ENCODE measurements around the gene EYS. TPM values are rescaled to one million over a fixed set of nuclear protein-coding genes. Genes with fewer than 3 reads are reported as not detected.

Gene EYS
- total RNA-seq, 4 donors from 2014 or later: 0.15 TPM; not detected in 3

DNA sequence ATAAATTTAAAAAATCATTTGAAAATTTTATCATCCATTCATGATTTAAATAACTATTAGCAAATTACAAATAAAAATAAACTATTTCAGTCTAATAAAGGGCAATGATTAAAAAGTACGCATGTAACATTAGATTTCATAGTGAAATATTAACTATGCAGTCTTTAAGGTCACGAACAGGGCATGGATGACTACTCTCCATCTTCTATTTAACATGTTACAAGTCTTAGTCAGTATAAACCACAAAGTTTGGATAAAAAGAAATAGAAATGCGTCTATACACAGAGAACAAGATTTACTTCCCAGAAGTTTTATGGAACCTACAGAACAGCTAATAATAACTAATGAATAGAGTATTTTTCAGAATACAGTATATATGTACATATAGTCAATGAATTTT, 1016.0 kb downstream of the EYS start:
- Histone ChIP-seq H3K4me3 (no peak overlapping the region), H3K36me3 (no peaks in the 10 kb centered on the region), H3K9me3 (peaks cover 0 to 19% (median 0%) of the 10 kb centered on the region in 3 donors), H3K27ac (no peak overlapping the region), H3K27me3 (no peaks in the 10 kb centered on the region), H3K4me1 (no peaks in the 10 kb centered on the region)
- ATAC-seq: no peak
- no peak for TF ChIP-seq POLR2AphosphoS5 (IDR thresholded peaks at IDR 0.05)
- TF ChIP-seq EP300 (IDR thresholded peaks at IDR 0.05): no peak
- 79 to 83% methylated on average over 3 of the region's 3 CpGs for WGBS, 2 donors (ENCODE audit: low coverage in 1 of 2)

DNA sequence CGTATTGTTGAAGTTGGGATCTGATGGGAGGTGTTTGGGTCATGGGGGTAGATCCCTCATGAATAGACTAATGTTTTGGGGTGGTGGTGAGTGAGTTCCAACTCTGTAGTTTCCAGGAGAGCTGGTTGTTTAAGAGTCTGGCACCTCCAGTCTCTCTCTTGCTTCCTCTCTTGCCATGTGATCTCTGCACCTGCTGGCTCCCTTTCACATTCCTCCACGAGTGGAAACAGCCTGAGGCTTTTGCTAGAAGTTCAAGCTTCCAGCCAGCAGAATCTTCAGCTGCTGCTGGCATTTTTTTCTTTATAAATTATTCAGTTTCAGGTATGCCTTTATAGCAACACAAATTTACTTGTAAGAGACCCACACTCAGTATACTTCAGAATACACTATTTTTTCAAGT, 1021.6 kb downstream of the EYS start:
- ATAC-seq: no peak
- WGBS, 2 donors (ENCODE audit: low coverage in 1 of 2): 56 to 78% methylated on average over 1 to 2 of the region's 2 CpGs
- H3K4me1 ChIP-seq: no peaks in the 10 kb centered on the region
- no peak overlapping the region for H3K27ac ChIP-seq
- no peaks in the 10 kb centered on the region for H3K36me3 ChIP-seq
- TF ChIP-seq POLR2A (IDR thresholded peaks at IDR 0.05): no peak
- no peak for TF ChIP-seq EP300 (IDR thresholded peaks at IDR 0.05)
- TF ChIP-seq POLR2AphosphoS5 (IDR thresholded peaks at IDR 0.05): no peak
- TF ChIP-seq CTCF (IDR thresholded peaks at IDR 0.05): no peak
- H3K9me3 ChIP-seq: peaks cover 0 to 3% (median 0%) of the 10 kb centered on the region in 3 donors
- no peaks in the 10 kb centered on the region for H3K27me3 ChIP-seq
- no peak overlapping the region for H3K4me3 ChIP-seq

DNA sequence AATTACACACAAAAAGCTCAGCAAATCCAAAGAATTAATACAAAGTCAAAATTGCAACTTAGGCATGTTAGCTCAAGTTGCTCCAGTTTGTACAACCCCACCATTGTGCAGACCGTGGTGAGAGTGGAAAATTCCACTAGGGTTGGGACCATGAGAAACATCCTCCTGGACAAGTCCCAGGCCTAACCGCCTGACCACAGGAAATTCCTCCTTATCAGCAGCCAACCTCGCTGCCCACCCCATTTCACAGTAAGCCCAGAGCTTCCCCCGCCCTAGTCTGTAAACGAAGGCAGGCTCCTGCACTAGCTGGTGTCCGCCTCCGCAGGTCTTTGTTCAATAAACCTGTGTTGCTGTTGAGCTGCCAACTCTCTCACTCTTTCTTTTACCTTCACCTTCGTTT, 1023.3 kb downstream of the EYS start:
- Histone ChIP-seq H3K36me3 (no peaks in the 10 kb centered on the region), H3K4me1 (no peaks in the 10 kb centered on the region), H3K27me3 (no peaks in the 10 kb centered on the region), H3K4me3 (no peak overlapping the region), H3K27ac (no peak overlapping the region), H3K9me3 (no peaks in the 10 kb centered on the region)
- ATAC-seq: no peak
- WGBS, 2 donors (ENCODE audit: low coverage in 1 of 2): 57 to 64% methylated on average over 2 to 8 of the region's 8 CpGs
- TF ChIP-seq POLR2AphosphoS5 (IDR thresholded peaks at IDR 0.05) (no peak), CTCF (IDR thresholded peaks at IDR 0.05) (no peak), POLR2A (IDR thresholded peaks at IDR 0.05) (no peak), EP300 (IDR thresholded peaks at IDR 0.05) (no peak)

- H3K4me3 ChIP-seq: no peak overlapping the region
- TF ChIP-seq CTCF (IDR thresholded peaks at IDR 0.05) (no peak), POLR2AphosphoS5 (IDR thresholded peaks at IDR 0.05) (no peak), POLR2A (IDR thresholded peaks at IDR 0.05) (no peak), EP300 (IDR thresholded peaks at IDR 0.05) (no peak)
- H3K27me3 ChIP-seq: no peaks in the 10 kb centered on the region
- no peak for ATAC-seq
- 90 to 92% methylated on average over 11 to 20 of the region's 23 CpGs for WGBS, 2 donors (ENCODE audit: low coverage in 1 of 2)
- H3K27ac ChIP-seq: no peak overlapping the region
- no peaks in the 10 kb centered on the region for H3K4me1 ChIP-seq
- no peaks in the 10 kb centered on the region for H3K36me3 ChIP-seq
- H3K9me3 ChIP-seq: no peaks in the 10 kb centered on the region
Observed at GRCh38 chr6:64681416-64682160, 1025.4 kb downstream of the EYS start.

- no peak for ATAC-seq
- H3K4me3 ChIP-seq: no peak overlapping the region
- 75 to 92% methylated on average over 2 to 5 of the region's 5 CpGs for WGBS, 2 donors (ENCODE audit: low coverage in 1 of 2)
- H3K27me3 ChIP-seq: no peaks in the 10 kb centered on the region
- H3K4me1 ChIP-seq: no peaks in the 10 kb centered on the region
- H3K27ac ChIP-seq: no peak overlapping the region
- H3K9me3 ChIP-seq: no peaks in the 10 kb centered on the region
- no peak for TF ChIP-seq POLR2A (IDR thresholded peaks at IDR 0.05)
- no peak for TF ChIP-seq CTCF (IDR thresholded peaks at IDR 0.05)
- TF ChIP-seq EP300 (IDR thresholded peaks at IDR 0.05): no peak
- no peak for TF ChIP-seq POLR2AphosphoS5 (IDR thresholded peaks at IDR 0.05)
- H3K36me3 ChIP-seq: no peaks in the 10 kb centered on the region
Observed at GRCh38 chr6:64680446-64680845, 1026.6 kb downstream of the EYS start.

All from gastroesophageal sphincter (tissue), 4 donors.